ENCODE results near the gene RCOR1. TPM values are rescaled to one million over a fixed set of nuclear protein-coding genes. Genes with fewer than 3 reads are reported as not detected.

Gene RCOR1
- total and polyA plus RNA-seq, 2 of the 8 experiments (the other 6 are each of a cell fraction or from before 2014, with no cell fraction given): 12.3 to 26.3 TPM

DNA sequence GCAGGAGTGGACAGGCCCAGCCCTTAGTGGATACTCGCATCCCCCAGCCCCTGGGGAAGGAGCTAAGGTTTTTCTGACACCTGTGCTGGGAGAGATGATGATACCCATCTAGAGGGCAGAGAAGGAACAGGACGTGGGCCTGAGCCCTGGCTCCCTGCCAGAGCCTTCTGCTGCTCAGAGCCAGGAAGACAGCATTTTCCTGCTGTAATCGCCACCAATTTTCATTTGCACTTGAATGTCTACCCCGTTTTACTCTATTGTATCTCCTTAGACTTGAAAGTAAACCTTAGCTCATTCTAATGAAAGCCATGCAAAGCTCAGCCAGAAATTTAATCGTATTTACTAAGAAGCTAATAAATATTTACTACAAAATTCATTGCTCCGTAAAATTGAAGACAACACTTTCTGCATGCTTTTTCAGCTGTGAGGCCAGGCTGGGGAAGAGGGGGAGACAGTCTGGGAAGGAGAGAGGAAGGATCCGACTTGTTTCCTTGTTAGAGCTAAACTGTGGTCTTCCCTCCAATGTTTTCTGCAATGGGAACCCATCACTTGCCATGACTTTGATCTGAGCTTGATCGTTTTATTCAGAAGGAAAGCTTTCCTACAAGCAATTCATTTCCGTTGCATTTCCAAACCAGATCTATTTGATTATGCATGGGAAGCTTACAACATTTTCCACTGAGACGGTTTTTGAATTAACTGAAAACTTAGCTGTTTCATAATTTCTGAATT is 167.2 kb downstream of the RCOR1 start (continued):
- TF ChIP-seq, protein P1, sequence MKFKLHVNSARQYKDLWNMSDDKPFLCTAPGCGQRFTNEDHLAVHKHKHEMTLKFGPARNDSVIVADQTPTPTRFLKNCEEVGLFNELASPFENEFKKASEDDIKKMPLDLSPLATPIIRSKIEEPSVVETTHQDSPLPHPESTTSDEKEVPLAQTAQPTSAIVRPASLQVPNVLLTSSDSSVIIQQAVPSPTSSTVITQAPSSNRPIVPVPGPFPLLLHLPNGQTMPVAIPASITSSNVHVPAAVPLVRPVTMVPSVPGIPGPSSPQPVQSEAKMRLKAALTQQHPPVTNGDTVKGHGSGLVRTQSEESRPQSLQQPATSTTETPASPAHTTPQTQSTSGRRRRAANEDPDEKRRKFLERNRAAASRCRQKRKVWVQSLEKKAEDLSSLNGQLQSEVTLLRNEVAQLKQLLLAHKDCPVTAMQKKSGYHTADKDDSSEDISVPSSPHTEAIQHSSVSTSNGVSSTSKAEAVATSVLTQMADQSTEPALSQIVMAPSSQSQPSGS (IDR thresholded peaks at IDR 0.05; ENCODE audit: low read length): no peak
- no peak for TF ChIP-seq SRF (IDR thresholded peaks at IDR 0.05; ENCODE audit: low read depth, low read length)
